HG03025 (cell line): Measurements from ENCODE around the gene ESRRB.

Experiments used
- ATAC-seq: cut with Tn5 transposase; IDR thresholded peaks from one replicate; pipeline ENCODE4 v1.9.1; 2021; ENCODE audit warnings: mild to moderate bottlenecking, moderate library complexity; ENCODE audit not compliant: unreplicated experiment, low FRiP score

Gene ESRRB

GRCh38 chr14:76351941-76352340 is 24.0 kb upstream of the ESRRB start:
- no peak for ATAC-seq

- ATAC-seq = no peak
Observed at GRCh38 chr14:76352639-76353281, 23.2 kb upstream of the ESRRB start.

GRCh38 chr14:76354310-76354709 is 21.6 kb upstream of the ESRRB start:
- no peak for ATAC-seq

GRCh38 chr14:76355771-76356170 is 20.2 kb upstream of the ESRRB start:
- no peak for ATAC-seq

GRCh38 chr14:76371066-76371465 is 4.9 kb upstream of the ESRRB start:
- no peak for ATAC-seq

GRCh38 chr14:76373456-76373855 is 2.5 kb upstream of the ESRRB start:
- no peak for ATAC-seq

- no peak for ATAC-seq
Observed at GRCh38 chr14:76375484-76375883, 453 bp upstream of the ESRRB start.

- no peak for ATAC-seq
Observed at GRCh38 chr14:76376409-76376877, 506 bp downstream of the ESRRB start.

GRCh38 chr14:76376878-76377734 is 1.2 kb downstream of the ESRRB start:
- ATAC-seq = no peak

- no peak for ATAC-seq
Observed at GRCh38 chr14:76377735-76378074, 1.8 kb downstream of the ESRRB start.

GRCh38 chr14:76380991-76381390 is 5.1 kb downstream of the ESRRB start:
- no peak for ATAC-seq

- no peak for ATAC-seq
Observed at GRCh38 chr14:76381817-76382494, 6.0 kb downstream of the ESRRB start.

- ATAC-seq = no peak
Observed at GRCh38 chr14:76382495-76382832, 6.5 kb downstream of the ESRRB start.

- ATAC-seq = no peak
Observed at GRCh38 chr14:76385435-76385834, 9.5 kb downstream of the ESRRB start.

GRCh38 chr14:76386944-76387782 is 11.2 kb downstream of the ESRRB start:
- peak; percentile 49 for ATAC-seq

GRCh38 chr14:76389841-76390240 is 13.9 kb downstream of the ESRRB start:
- no peak for ATAC-seq

GRCh38 chr14:76390621-76391020 is 14.7 kb downstream of the ESRRB start:
- ATAC-seq = no peak

GRCh38 chr14:76391981-76392690 is 16.2 kb downstream of the ESRRB start:
- no peak for ATAC-seq

- ATAC-seq = no peak
Observed at GRCh38 chr14:76394569-76394968, 18.6 kb downstream of the ESRRB start.

GRCh38 chr14:76395161-76395560 is 19.2 kb downstream of the ESRRB start:
- no peak for ATAC-seq
